Measurements from ENCODE around the gene ATP10D.
A peak's percentile ranks its signal among the peaks of the same experiment; 100 is the strongest.

The ATP10D gene

DNA sequence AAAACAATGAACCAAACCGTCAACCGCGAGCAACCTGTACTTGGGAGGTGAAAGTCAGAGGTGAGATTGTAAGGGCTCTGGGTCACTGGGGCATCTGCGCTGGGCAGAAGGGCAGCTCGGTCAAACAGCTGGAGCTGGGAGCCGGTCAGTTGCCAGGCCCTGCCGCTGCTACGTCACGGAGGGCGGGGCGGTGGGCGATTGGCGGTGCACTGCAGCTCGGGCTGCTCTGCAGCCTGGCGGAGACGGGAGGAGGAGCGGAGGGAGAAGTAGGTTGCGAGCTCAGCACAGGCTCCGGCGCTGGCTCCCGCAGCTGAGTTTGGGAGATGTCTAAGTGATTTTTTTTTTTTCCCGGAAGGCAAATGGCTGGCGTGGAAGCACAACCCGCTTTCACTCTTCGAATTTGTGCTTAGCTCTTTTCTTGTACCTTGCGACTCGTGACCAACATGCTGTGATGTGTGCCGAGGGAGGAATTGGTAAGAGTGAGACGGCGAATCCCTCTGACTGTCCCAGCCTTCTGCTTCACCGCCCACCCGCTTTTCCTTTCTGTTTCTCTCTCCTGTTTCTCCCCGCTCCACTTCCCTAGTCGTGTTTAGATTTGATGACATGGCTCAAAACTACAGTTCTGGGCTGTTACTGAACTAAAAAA is at the start of gene ATP10D:
Gene ATP10D (plus strand): TSS at position 229 of the 646 bp plus-strand sequence. CDS start 27,266 bp downstream, outside the sequence.
- no peaks in the 10 kb centered on the region for H3K36me3 ChIP-seq (ENCODE audit: insufficient read depth, low read length)
- peak within 1 kb of the TSS; percentile 89 for H2AFZ ChIP-seq (ENCODE audit: low read length, unreplicated experiment)
- peak within 1 kb of the TSS; percentile 91 for H3K4me3 ChIP-seq (ENCODE audit: low read depth, low read length)
- H3K27me3 ChIP-seq (ENCODE audit: insufficient read depth, low read length) = no peaks in the 10 kb centered on the region
- peaks cover 31% of the 10 kb centered on the region for H3K79me2 ChIP-seq (ENCODE audit: control insufficient read depth, insufficient read depth, low read length, unreplicated experiment)
- H3K4me1 ChIP-seq (ENCODE audit: control insufficient read depth, insufficient read depth, low read length, unreplicated experiment) = peaks cover 20% of the 10 kb centered on the region
- H3K27ac ChIP-seq (ENCODE audit: low read depth, low read length) = peak within 1 kb of the TSS; percentile 87

DNA sequence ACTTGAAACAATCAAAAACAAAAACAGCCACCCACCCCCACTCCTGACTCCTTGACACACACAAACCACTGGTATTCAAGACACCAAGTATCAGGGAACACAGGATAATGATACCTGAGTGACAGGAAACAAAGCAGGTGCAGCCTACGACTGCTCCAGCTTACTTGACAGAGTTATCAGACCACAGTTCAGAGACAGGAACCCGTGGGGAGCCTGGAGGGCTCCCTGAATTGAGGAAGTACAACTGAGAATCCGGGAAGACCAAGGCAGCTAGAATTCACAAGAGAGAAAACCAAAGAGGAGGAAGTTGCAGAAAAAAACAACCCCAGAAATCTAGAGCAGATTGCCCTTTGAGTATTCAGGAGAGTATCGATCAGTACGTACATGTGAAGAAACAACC is 42.1 kb upstream of the ATP10D start:
- Histone ChIP-seq H3K27ac (ENCODE audit: low read depth, low read length) (no peak overlapping the region), H3K79me2 (ENCODE audit: control insufficient read depth, insufficient read depth, low read length, unreplicated experiment) (no peaks in the 10 kb centered on the region), H3K27me3 (ENCODE audit: insufficient read depth, low read length) (no peaks in the 10 kb centered on the region), H3K4me3 (ENCODE audit: low read depth, low read length) (no peak overlapping the region), H2AFZ (ENCODE audit: low read length, unreplicated experiment) (no peak overlapping the region), H3K4me1 (ENCODE audit: control insufficient read depth, insufficient read depth, low read length, unreplicated experiment) (no peaks in the 10 kb centered on the region), H3K36me3 (ENCODE audit: insufficient read depth, low read length) (no peaks in the 10 kb centered on the region)

DNA sequence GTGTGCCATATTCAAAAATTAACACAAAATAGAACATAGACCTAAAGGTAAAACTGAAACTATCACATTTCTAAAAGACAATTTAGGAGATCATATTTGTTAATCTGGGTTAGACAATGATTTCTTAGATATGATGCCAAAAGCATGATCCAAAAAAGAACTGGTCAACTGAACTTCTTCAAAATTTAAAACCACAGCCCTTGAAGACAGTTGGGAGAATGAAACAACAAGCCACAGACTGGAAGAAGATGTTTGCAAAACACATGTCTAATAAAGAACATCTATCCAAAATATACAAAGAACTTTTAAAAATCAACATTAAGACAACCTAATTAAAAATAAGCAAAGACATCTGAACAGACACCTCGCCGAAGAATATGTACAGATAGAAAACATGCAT is 41.0 kb upstream of the ATP10D start:
- Histone ChIP-seq H3K36me3 (ENCODE audit: insufficient read depth, low read length) (no peaks in the 10 kb centered on the region), H3K4me1 (ENCODE audit: control insufficient read depth, insufficient read depth, low read length, unreplicated experiment) (no peaks in the 10 kb centered on the region), H3K27ac (ENCODE audit: low read depth, low read length) (no peak overlapping the region), H3K4me3 (ENCODE audit: low read depth, low read length) (no peak overlapping the region), H3K79me2 (ENCODE audit: control insufficient read depth, insufficient read depth, low read length, unreplicated experiment) (no peaks in the 10 kb centered on the region), H2AFZ (ENCODE audit: low read length, unreplicated experiment) (no peak overlapping the region), H3K27me3 (ENCODE audit: insufficient read depth, low read length) (no peaks in the 10 kb centered on the region)

DNA sequence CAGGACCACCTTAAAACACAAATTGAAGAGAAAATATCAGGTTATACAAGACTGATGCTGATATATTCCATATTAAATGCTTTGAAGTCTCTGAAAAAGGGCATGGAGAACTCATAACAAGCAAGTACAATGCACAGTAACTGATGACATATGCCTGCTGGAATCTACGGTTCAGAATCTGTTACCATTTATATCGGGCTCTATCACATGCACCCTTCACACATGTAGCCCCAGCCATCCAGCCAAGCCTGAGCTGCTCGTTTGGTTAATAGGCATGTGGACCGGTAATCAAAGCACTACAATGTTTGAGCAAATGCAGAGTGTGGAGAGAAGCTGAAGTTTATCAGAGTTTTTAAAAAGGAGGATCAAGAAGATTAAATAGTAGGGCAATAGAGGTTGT is 33.4 kb upstream of the ATP10D start:
- H3K27me3 ChIP-seq (ENCODE audit: insufficient read depth, low read length) = no peaks in the 10 kb centered on the region
- H2AFZ ChIP-seq (ENCODE audit: low read length, unreplicated experiment) = no peak overlapping the region
- no peaks in the 10 kb centered on the region for H3K79me2 ChIP-seq (ENCODE audit: control insufficient read depth, insufficient read depth, low read length, unreplicated experiment)
- no peak overlapping the region for H3K4me3 ChIP-seq (ENCODE audit: low read depth, low read length)
- H3K4me1 ChIP-seq (ENCODE audit: control insufficient read depth, insufficient read depth, low read length, unreplicated experiment) = no peaks in the 10 kb centered on the region
- H3K27ac ChIP-seq (ENCODE audit: low read depth, low read length) = no peak overlapping the region
- H3K36me3 ChIP-seq (ENCODE audit: insufficient read depth, low read length) = peaks cover 6% of the 10 kb centered on the region; the same call in 1 of the 2 replicates

DNA sequence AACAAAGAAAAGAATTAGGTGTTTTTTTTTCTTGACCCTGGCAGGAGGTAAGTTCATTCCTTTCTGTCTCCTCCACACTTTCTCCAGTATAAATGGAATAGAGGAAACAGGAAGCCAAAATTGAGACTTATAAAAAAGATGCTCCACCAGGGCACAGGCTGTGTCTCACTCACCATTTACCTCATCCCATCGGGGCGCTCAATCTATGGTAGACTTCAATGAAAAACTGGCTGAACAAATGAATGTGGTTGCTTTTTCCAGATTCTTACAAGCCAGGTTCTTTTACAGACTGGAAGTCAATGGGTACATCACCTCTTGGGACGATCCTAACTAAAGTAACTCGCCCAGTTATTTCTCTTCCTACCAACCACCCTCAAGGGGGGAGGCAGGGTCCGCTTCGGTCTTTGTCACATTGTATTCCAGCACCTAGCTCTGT is 22.3 kb upstream of the ATP10D start:
- H3K79me2 ChIP-seq (ENCODE audit: control insufficient read depth, insufficient read depth, low read length, unreplicated experiment) = peaks cover 4% of the 10 kb centered on the region
- no peaks in the 10 kb centered on the region for H3K27me3 ChIP-seq (ENCODE audit: insufficient read depth, low read length)
- H3K4me1 ChIP-seq (ENCODE audit: control insufficient read depth, insufficient read depth, low read length, unreplicated experiment) = no peaks in the 10 kb centered on the region
- peak overlapping the region; percentile 96 for H3K4me3 ChIP-seq (ENCODE audit: low read depth, low read length)
- H2AFZ ChIP-seq (ENCODE audit: low read length, unreplicated experiment) = peak overlapping the region; percentile 92
- H3K36me3 ChIP-seq (ENCODE audit: insufficient read depth, low read length) = no peaks in the 10 kb centered on the region
- H3K27ac ChIP-seq (ENCODE audit: low read depth, low read length) = peak overlapping the region; percentile 30

DNA sequence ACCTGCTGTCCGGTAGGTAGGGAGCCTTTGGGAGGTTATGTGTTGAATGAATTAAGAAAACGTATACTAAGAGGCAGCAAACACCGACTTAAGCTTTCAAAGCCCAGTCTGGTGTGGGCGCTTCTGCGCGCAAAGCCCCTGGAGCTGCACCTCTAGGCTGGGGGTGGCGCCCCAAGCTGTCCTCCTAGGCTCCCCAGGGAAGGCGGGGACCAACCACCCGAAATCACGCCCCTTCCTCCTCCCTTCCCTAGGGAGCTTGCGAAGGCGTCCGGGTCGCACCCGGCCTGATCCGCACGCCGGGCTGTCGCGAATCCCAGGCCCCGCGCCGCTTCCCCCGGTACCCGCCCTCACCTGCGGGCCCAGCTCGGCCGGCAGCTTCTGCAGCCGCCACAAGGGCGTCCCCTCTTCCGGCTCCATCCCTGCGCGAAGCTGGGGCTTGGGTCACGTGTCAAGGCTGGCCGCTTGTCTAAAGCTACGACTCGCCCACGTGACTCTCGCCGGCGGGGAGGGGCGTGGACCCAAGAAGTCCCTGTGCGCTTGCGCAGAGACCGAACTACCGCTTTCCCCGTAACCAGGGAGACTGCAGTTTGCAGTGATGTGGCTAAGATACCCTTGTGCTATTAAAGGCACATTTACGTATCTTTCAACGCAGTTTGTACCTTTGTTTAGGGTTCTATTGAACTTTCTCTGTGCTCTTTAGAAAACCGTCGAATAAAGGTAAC is 21.7 kb upstream of the ATP10D start, which contains the start of gene COMMD8:
Gene COMMD8 (minus strand): TSS at position 468 of the 722 bp plus-strand sequence. CDS start 51 bp downstream, at position 417.
- Histone ChIP-seq H2AFZ (ENCODE audit: low read length, unreplicated experiment) (peak within 1 kb of the TSS; percentile 92), H3K27me3 (ENCODE audit: insufficient read depth, low read length) (no peaks in the 10 kb centered on the region), H3K4me3 (ENCODE audit: low read depth, low read length) (peak within 1 kb of the TSS; percentile 96), H3K36me3 (ENCODE audit: insufficient read depth, low read length) (no peaks in the 10 kb centered on the region), H3K79me2 (ENCODE audit: control insufficient read depth, insufficient read depth, low read length, unreplicated experiment) (peaks cover 4% of the 10 kb centered on the region), H3K4me1 (ENCODE audit: control insufficient read depth, insufficient read depth, low read length, unreplicated experiment) (no peaks in the 10 kb centered on the region), H3K27ac (ENCODE audit: low read depth, low read length) (peak within 1 kb of the TSS; percentile 30)

DNA sequence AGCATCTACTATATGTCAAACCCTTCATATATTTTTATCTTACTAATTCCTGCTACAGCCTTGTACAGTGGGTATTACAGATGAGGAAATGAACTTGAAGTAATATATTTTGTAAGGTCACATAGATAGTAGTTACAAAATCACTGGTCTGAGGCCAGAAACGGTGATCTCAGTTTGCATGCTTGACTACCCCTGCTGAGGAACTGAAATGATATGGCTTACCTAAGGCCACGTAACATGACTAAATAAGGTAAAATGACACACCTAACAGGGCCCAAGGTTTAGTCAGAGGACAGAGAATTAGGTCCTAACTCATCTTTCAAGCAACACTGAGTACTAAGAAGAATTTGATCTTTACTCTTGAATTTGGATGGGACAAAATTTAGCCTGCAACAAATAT is 20.1 kb upstream of the ATP10D start:
- no peak overlapping the region for H3K27ac ChIP-seq (ENCODE audit: low read depth, low read length)
- H3K4me1 ChIP-seq (ENCODE audit: control insufficient read depth, insufficient read depth, low read length, unreplicated experiment) = peaks cover 11% of the 10 kb centered on the region
- H3K79me2 ChIP-seq (ENCODE audit: control insufficient read depth, insufficient read depth, low read length, unreplicated experiment) = peaks cover 4% of the 10 kb centered on the region
- no peak overlapping the region for H3K4me3 ChIP-seq (ENCODE audit: low read depth, low read length)
- H3K36me3 ChIP-seq (ENCODE audit: insufficient read depth, low read length) = no peaks in the 10 kb centered on the region
- H3K27me3 ChIP-seq (ENCODE audit: insufficient read depth, low read length) = no peaks in the 10 kb centered on the region
- no peak overlapping the region for H2AFZ ChIP-seq (ENCODE audit: low read length, unreplicated experiment)

DNA sequence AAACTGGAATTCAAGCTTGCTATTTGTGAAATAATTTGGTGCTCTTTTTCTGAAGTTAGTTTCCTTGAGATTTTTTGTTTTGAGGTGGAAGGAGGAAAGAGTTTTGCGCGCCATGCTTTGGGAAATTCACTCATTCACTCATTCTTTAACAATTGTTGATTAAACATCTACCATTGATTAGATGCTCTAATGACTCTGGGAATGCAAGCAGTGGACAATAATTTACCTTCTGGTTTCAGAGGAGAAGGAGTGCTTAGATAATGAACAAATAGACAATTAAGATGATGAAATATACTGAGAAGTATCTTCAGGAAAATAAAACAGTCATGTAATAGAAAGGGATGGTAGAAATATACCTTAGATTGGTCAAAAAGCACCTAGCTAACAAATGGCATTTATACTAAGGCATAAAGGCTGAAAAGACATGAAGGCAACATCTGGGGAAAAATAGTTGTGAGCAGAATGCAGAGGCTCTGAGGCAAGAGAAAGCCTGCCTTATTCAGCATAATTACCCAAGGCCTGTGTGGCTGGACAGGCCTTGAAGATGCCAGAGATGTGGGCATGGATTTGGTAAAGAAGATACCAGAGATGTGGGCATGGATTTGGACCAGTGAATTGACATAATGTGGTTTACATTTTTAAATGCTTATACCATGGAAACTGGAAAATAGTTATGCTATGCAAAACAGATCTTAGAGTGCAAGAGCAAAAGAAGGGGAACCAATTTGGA is 18.9 kb upstream of the ATP10D start:
- Histone ChIP-seq H3K4me1 (ENCODE audit: control insufficient read depth, insufficient read depth, low read length, unreplicated experiment) (peaks cover 19% of the 10 kb centered on the region), H3K4me3 (ENCODE audit: low read depth, low read length) (no peak overlapping the region), H3K79me2 (ENCODE audit: control insufficient read depth, insufficient read depth, low read length, unreplicated experiment) (peaks cover 4% of the 10 kb centered on the region), H3K27me3 (ENCODE audit: insufficient read depth, low read length) (no peaks in the 10 kb centered on the region), H3K27ac (ENCODE audit: low read depth, low read length) (no peak overlapping the region), H2AFZ (ENCODE audit: low read length, unreplicated experiment) (no peak overlapping the region), H3K36me3 (ENCODE audit: insufficient read depth, low read length) (no peaks in the 10 kb centered on the region)

DNA sequence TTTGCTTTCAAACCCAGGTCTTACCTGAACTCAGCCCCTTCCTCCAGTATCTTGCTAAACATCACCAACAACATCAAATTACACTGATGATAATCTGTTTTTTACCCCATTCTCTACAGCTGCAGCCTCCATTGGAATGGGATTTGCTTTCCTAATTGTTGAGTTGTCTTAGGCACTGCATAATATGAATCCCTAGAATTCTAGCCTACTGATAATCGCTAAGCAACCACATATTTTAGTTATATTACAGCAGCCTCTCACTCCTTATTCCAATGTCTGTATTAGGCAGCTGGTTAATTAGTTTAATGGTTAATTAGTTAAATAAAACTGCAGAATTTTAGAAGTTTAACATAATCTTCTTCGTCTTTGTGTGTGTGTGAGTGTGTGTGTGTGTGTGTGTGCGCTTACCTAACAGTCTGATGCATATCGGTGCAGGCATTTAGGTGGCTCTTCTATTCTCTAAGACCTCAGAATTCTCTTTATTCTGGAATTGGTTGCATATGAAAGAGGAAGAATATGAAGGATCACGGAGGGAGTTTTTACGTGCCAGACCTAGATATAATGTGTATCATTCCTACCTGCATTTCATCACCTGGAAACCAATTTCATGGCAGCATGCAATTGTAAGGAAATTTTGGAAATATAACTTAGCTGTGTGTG is 16.2 kb upstream of the ATP10D start:
- Histone ChIP-seq H3K4me3 (ENCODE audit: low read depth, low read length) (peak overlapping the region; percentile 39; the same call in 1 of the 2 replicates), H2AFZ (ENCODE audit: low read length, unreplicated experiment) (no peak overlapping the region), H3K36me3 (ENCODE audit: insufficient read depth, low read length) (no peaks in the 10 kb centered on the region), H3K79me2 (ENCODE audit: control insufficient read depth, insufficient read depth, low read length, unreplicated experiment) (no peaks in the 10 kb centered on the region), H3K27ac (ENCODE audit: low read depth, low read length) (no peak overlapping the region), H3K4me1 (ENCODE audit: control insufficient read depth, insufficient read depth, low read length, unreplicated experiment) (peaks cover 19% of the 10 kb centered on the region), H3K27me3 (ENCODE audit: insufficient read depth, low read length) (no peaks in the 10 kb centered on the region)

DNA sequence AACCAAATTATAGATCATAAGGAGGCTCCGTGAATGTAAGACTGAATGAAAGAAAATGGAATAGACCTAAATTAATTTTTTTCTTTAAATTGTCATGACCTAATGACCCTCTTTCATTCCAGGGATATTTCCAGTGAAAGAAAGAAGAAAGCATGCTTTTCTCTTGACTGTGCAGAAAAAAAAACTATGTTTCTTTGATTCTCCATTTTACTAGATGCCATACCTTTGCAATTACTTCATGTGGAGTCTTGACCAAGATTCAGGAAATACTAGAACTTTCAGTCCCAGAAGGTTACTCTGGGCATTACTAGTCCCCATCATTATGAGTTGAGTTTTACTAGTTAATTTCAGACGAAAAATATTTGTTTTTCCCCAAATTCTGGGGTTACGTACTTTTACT is 15.1 kb upstream of the ATP10D start:
- H3K4me1 ChIP-seq (ENCODE audit: control insufficient read depth, insufficient read depth, low read length, unreplicated experiment) = peaks cover 19% of the 10 kb centered on the region
- H3K4me3 ChIP-seq (ENCODE audit: low read depth, low read length) = no peak overlapping the region
- no peaks in the 10 kb centered on the region for H3K79me2 ChIP-seq (ENCODE audit: control insufficient read depth, insufficient read depth, low read length, unreplicated experiment)
- H3K27me3 ChIP-seq (ENCODE audit: insufficient read depth, low read length) = no peaks in the 10 kb centered on the region
- H2AFZ ChIP-seq (ENCODE audit: low read length, unreplicated experiment) = no peak overlapping the region
- H3K36me3 ChIP-seq (ENCODE audit: insufficient read depth, low read length) = no peaks in the 10 kb centered on the region
- no peak overlapping the region for H3K27ac ChIP-seq (ENCODE audit: low read depth, low read length)
